H1 (cell line): ENCODE data around the gene TMC4. TPM values are rescaled to one million over a fixed set of nuclear protein-coding genes. Genes with fewer than 3 reads are reported as not detected.

Experiments used
- CREB1 ChIP-seq: IDR thresholded peaks from 2 replicates; pipeline ENCODE4 v1.6.1; 2012; ENCODE audit warnings: inconsistent platforms
- HDAC6 ChIP-seq: IDR thresholded peaks from one replicate; pipeline ENCODE4 v1.7.1; 2012; ENCODE audit warnings: low read depth, mild to moderate bottlenecking, inconsistent platforms, low read length, moderate library complexity
- JUND ChIP-seq: IDR thresholded peaks from 2 replicates; pipeline ENCODE4 v1.6.1; 2011; ENCODE audit warnings: mild to moderate bottlenecking, improper control_type of control experiment, low read length
- SAP30 ChIP-seq: fragments of 300-600 bp; sonication (generic); IDR thresholded peaks from 2 replicates; pipeline ENCODE4 v1.7.1; 2012; ENCODE audit warnings: low read length, moderate library complexity, mild to moderate bottlenecking, inconsistent platforms; ENCODE audit not compliant: insufficient read depth, insufficient replicate concordance
- SP1 ChIP-seq: IDR thresholded peaks from 2 replicates; pipeline ENCODE4 v1.6.1; 2011; ENCODE audit warnings: low read depth, low read length
- SP4 ChIP-seq: IDR thresholded peaks from 2 replicates; pipeline ENCODE4 v1.6.1; 2012; ENCODE audit warnings: low read length, inconsistent platforms
- TCF12 ChIP-seq: IDR thresholded peaks from 2 replicates; pipeline ENCODE4 v1.6.1; 2011; ENCODE audit warnings: low read depth, mild to moderate bottlenecking, low read length
- polyA plus RNA-seq, 7 experiments: library from polyadenylated mRNA; depleted of rRNA in 3 of 7; stranded (reverse) in 5 of 7; unstranded in 2 of 7; fragments of >200 nt in 5 of 7; fragments of 200-250 nt in 2 of 7; gene quantifications; 1 replicate in 5 of 7; 2 replicates in 1 of 7; 4 replicates in 1 of 7; pipeline versions ENCODE4 v1.2.1 to v1.2.3, GENCODE V29; 2011 to 2013; ENCODE audit warnings: missing spikeins in 2 of 7, mixed read lengths in 2 of 7
- total RNA-seq: library from RNA; stranded (reverse); fragmentation: NEBNext Ultra II Directional; extraction: Animal tissue kit (Norgen Biotek cat#: 25700); gene quantifications from 2 replicates; pipeline ENCODE4 v1.2.1, GENCODE V29; 2021

Gene TMC4
- total and polyA plus RNA-seq, 2 of the 8 experiments (the other 6 are each of a cell fraction or from before 2014, with no cell fraction given), result 5.5 to 6.3 TPM

DNA sequence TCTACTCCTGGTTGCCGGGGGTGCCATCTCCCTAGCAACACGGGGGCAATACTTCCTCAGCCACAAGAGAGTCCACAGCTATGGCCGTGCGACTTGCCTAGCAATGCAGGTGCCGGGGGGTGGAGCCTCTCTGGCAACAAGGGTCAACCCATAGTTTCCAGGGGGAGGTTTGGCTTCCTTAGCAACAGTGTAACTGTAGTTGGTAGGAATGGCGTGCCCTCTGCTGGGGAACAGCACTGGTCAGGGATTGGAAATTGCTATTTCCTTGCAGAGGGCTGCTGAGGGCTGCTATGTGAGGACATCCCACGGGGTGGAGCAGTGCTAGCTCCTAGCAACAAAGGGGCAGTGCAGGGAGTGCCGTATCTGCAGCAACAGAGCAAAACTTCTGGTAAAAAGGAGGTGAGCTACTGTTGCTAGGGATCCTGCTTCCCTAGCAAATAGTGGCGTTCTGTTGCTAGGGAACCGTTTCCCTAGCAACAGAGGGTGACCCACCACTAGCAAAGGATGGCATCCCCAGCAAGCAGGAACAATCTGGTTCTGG is 7.0 kb upstream of the TMC4 start (continued):
- TF ChIP-seq SAP30, result peak; percentile 32
- no peak for TF ChIP-seq HDAC6
- peak; percentile 14; the same call in 1 of the 2 replicates for TF ChIP-seq SP1
- TF ChIP-seq TCF12, result no peak
- TF ChIP-seq CREB1, result peak; percentile 24; the same call in 1 of the 2 replicates
- no peak; the same call in 1 of the 2 replicates for TF ChIP-seq JUND
- TF ChIP-seq SP4, result peak; percentile 37; the same call in 1 of the 2 replicates
